CD4-positive, CD25-positive, alpha-beta regulatory T cell (primary cell): ENCODE results near the gene CDKL5. TPM values are rescaled to one million over a fixed set of nuclear protein-coding genes. Genes with fewer than 3 reads are reported as not detected.

Experiments
- ATAC-seq, 2 donors: fragments of 150-1000 bp; cut with Tn5 transposase; one replicate each; pipeline ENCODE4 v1.10.0; 2021; ENCODE audit warnings: low read depth in 2 of 2, moderate number of reproducible peaks in 2 of 2, moderate library complexity in 1 of 2
- DNase-seq, 3 donors: peaks; one replicate each; pipeline versions ENCODE4 v3.0.0 to v3.0.0-alpha.2; 2012 to 2022; ENCODE audit warnings: mixed read lengths in 1 of 3
- H3K27ac ChIP-seq: one replicate; pipeline ENCODE4 v1.7.0; 2013; ENCODE audit warnings: mild to moderate bottlenecking, low read length; ENCODE audit not compliant: insufficient read depth, poor library complexity, severe bottlenecking
- H3K27me3 ChIP-seq: one replicate; pipeline ENCODE4 v1.7.0; 2013; ENCODE audit warnings: low read length; ENCODE audit not compliant: control insufficient read depth, insufficient read depth
- H3K36me3 ChIP-seq: one replicate; pipeline ENCODE4 v1.7.0; 2013; ENCODE audit warnings: mild to moderate bottlenecking, low read length, moderate library complexity; ENCODE audit not compliant: control insufficient read depth, insufficient read depth
- H3K4me1 ChIP-seq: 2 replicates; pipeline ENCODE4 v1.7.0; 2013; ENCODE audit warnings: mild to moderate bottlenecking, low read length; ENCODE audit not compliant: insufficient read depth, control insufficient read depth, poor library complexity, severe bottlenecking
- H3K4me3 ChIP-seq: one replicate; pipeline ENCODE4 v1.7.0; 2013; ENCODE audit warnings: low read depth, mild to moderate bottlenecking, low read length, moderate library complexity
- H3K9me3 ChIP-seq, 2 experiments: 1 replicate in 1 of 2; 2 replicates in 1 of 2; pipeline ENCODE4 v1.7.0; 2013; ENCODE audit warnings: low read length in 2 of 2, mild to moderate bottlenecking in 1 of 2, moderate library complexity in 1 of 2; ENCODE audit not compliant: control insufficient read depth in 2 of 2
- H3K27ac Mint-ChIP-seq, 3 donors: one replicate each; pipeline ENCODE4 v1.8.0; 2020 to 2022; ENCODE audit warnings: mild to moderate bottlenecking in 3 of 3, mixed read lengths in 3 of 3, moderate library complexity in 2 of 3
- H3K27me3 Mint-ChIP-seq: one replicate; pipeline ENCODE4 v1.8.0; 2022; ENCODE audit warnings: mild to moderate bottlenecking, mixed read lengths
- H3K36me3 Mint-ChIP-seq: one replicate; pipeline ENCODE4 v1.8.0; 2020; ENCODE audit warnings: mixed read lengths
- H3K4me1 Mint-ChIP-seq, 4 donors: one replicate each; pipeline ENCODE4 v1.8.0; 2020 to 2022; ENCODE audit warnings: mixed read lengths in 4 of 4, mild to moderate bottlenecking in 1 of 4
- H3K4me3 Mint-ChIP-seq, 4 donors: one replicate each; pipeline ENCODE4 v1.8.0; 2020 to 2022; ENCODE audit warnings: mild to moderate bottlenecking in 4 of 4, mixed read lengths in 4 of 4, moderate library complexity in 3 of 4
- H3K9me3 Mint-ChIP-seq, 7 donors: one replicate each; pipeline ENCODE4 v1.8.0; 2020 to 2022; ENCODE audit warnings: mixed read lengths in 7 of 7, mild to moderate bottlenecking in 3 of 7, moderate library complexity in 2 of 7
- polyA plus RNA-seq, 4 donors: library from polyadenylated mRNA; unstranded; fragments of 300-500 nt; fragmentation: Illumina TruSeq; gene quantifications; one replicate each; pipeline ENCODE4 v1.2.3, GENCODE V29; 2021
- total RNA-seq: library from RNA; stranded (reverse); gene quantifications from one replicate; pipeline ENCODE4 v1.2.3, GENCODE V29; 2022

CDKL5 gene
- total and polyA plus RNA-seq, 5 donors from 2014 or later = 0.02 to 2.9 (median 1.3) TPM

DNA sequence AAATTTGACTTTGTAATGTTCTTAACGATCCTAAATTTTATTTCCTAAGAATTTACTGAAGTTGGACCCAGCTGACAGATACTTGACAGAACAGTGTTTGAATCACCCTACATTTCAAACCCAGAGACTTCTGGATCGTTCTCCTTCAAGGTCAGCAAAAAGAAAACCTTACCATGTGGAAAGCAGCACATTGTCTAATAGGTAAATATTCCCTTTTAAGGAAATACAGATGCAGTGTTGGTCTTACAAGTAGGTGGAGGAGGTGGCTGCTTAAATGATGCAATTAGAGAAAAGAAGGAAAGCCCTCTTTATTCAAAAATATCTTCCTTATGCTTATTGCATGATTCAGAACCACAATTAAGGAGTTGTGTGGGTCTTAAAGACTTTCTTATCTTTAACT lies 173.0 kb downstream of the CDKL5 start:
- no peak overlapping the region for H3K27ac Mint-ChIP-seq

GRCh38 chrX:18607966-18608365 lies 182.6 kb downstream of the CDKL5 start:
- no peak for DNase-seq
- no peaks in the 10 kb centered on the region for H3K9me3 Mint-ChIP-seq
- no peaks in the 10 kb centered on the region for H3K27me3 ChIP-seq

More for the DNA sequence above, 173.0 kb downstream of the CDKL5 start:
- H3K4me3 Mint-ChIP-seq = no peak overlapping the region
- H3K27me3 ChIP-seq = no peaks in the 10 kb centered on the region
- no peak overlapping the region for H3K27ac ChIP-seq
- peaks cover 0 to 2% (median 0%) of the 10 kb centered on the region in 7 donors for H3K9me3 Mint-ChIP-seq
- no peaks in the 10 kb centered on the region for H3K4me1 ChIP-seq
- H3K4me3 ChIP-seq = no peak overlapping the region
- ATAC-seq (no peak), DNase-seq (no peak)
- no peaks in the 10 kb centered on the region for H3K9me3 ChIP-seq
- no peaks in the 10 kb centered on the region for H3K4me1 Mint-ChIP-seq
- H3K36me3 Mint-ChIP-seq = peaks cover 6% of the 10 kb centered on the region
- H3K36me3 ChIP-seq = no peaks in the 10 kb centered on the region
- H3K27me3 Mint-ChIP-seq = no peaks in the 10 kb centered on the region

DNA sequence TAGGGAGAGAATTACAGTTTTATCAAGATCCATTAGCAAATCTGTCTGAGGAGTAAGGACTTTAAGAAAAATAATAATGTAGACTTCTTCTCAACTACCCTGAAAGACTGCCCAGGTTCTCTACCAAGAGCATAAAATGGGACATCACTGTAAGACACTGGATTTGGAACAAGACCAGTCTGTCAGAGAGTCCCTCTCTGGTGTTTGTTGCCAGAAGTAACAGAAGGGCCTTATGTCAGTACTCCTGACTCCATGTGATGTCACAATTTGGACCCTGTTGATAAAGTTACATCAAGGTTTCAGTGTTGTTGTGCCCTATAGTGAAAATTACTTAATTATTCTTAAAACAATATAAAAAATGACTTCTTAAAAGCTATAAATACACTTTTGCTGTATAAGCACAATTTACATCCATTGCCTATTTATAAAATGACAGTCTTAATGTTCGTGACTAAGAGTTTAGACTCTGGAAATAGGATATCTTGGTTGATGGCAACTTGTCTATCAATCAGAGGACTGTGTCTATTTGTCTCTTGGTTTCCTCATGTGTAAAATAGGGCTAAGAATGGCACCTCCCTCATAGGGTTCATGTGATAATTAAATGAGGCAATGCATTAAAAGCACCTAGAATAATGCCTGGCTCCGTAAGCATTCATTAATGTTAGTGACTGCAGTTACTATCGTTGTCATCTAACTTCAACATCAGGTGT lies 188.7 kb downstream of the CDKL5 start:
- H3K9me3 Mint-ChIP-seq = peaks cover 0 to 1% (median 0%) of the 10 kb centered on the region in 7 donors
- Histone ChIP-seq H3K27me3 (no peaks in the 10 kb centered on the region), H3K4me3 (no peak overlapping the region), H3K4me1 (no peaks in the 10 kb centered on the region), H3K36me3 (no peaks in the 10 kb centered on the region), H3K27ac (no peak overlapping the region), H3K9me3 (no peaks in the 10 kb centered on the region)
- H3K4me3 Mint-ChIP-seq = no peak overlapping the region
- H3K4me1 Mint-ChIP-seq = no peaks in the 10 kb centered on the region
- ATAC-seq (no peak), DNase-seq (no peak)
- peaks cover 8% of the 10 kb centered on the region for H3K36me3 Mint-ChIP-seq
- H3K27ac Mint-ChIP-seq = no peak overlapping the region
- H3K27me3 Mint-ChIP-seq = no peaks in the 10 kb centered on the region

More at GRCh38 chrX:18607966-18608365, 182.6 kb downstream of the CDKL5 start:
- Mint-ChIP-seq H3K4me3 (no peak overlapping the region), H3K27me3 (no peaks in the 10 kb centered on the region), H3K36me3 (peaks cover 20% of the 10 kb centered on the region), H3K27ac (no peak overlapping the region), H3K4me1 (no peaks in the 10 kb centered on the region)
- no peaks in the 10 kb centered on the region for H3K9me3 ChIP-seq
- no peaks in the 10 kb centered on the region for H3K4me1 ChIP-seq
- ATAC-seq = no peak
- no peak overlapping the region for H3K27ac ChIP-seq
- peaks cover 2% of the 10 kb centered on the region for H3K36me3 ChIP-seq
- H3K4me3 ChIP-seq = no peak overlapping the region

- Mint-ChIP-seq H3K27me3 (no peaks in the 10 kb centered on the region), H3K27ac (no peak overlapping the region), H3K4me3 (peak overlapping the region in 1 of 4 donors; percentile 27), H3K4me1 (no peaks in the 10 kb centered on the region), H3K36me3 (no peaks in the 10 kb centered on the region), H3K9me3 (peaks cover 0 to 1% (median 0%) of the 10 kb centered on the region in 7 donors)
- Histone ChIP-seq H3K27me3 (no peaks in the 10 kb centered on the region), H3K27ac (no peak overlapping the region), H3K4me3 (no peak overlapping the region), H3K9me3 (no peaks in the 10 kb centered on the region), H3K36me3 (no peaks in the 10 kb centered on the region), H3K4me1 (no peaks in the 10 kb centered on the region)
- no peak for ATAC-seq
- no peak for DNase-seq
Observed at GRCh38 chrX:18616688-18617406, 191.4 kb downstream of the CDKL5 start.

- peak overlapping the region in 1 of 3 donors; percentile 39 for H3K27ac Mint-ChIP-seq
- Histone ChIP-seq H3K9me3 (no peaks in the 10 kb centered on the region), H3K27ac (no peak overlapping the region), H3K4me1 (no peaks in the 10 kb centered on the region), H3K4me3 (no peak overlapping the region), H3K36me3 (no peaks in the 10 kb centered on the region), H3K27me3 (no peaks in the 10 kb centered on the region)
- DNase-seq (no peak), ATAC-seq (no peak)
- no peaks in the 10 kb centered on the region for H3K4me1 Mint-ChIP-seq
- H3K27me3 Mint-ChIP-seq = no peaks in the 10 kb centered on the region
- no peak overlapping the region for H3K4me3 Mint-ChIP-seq
- H3K9me3 Mint-ChIP-seq = peaks cover 0 to 1% (median 0%) of the 10 kb centered on the region in 7 donors
- no peaks in the 10 kb centered on the region for H3K36me3 Mint-ChIP-seq
Observed at GRCh38 chrX:18617407-18617750, 192.0 kb downstream of the CDKL5 start.

DNA sequence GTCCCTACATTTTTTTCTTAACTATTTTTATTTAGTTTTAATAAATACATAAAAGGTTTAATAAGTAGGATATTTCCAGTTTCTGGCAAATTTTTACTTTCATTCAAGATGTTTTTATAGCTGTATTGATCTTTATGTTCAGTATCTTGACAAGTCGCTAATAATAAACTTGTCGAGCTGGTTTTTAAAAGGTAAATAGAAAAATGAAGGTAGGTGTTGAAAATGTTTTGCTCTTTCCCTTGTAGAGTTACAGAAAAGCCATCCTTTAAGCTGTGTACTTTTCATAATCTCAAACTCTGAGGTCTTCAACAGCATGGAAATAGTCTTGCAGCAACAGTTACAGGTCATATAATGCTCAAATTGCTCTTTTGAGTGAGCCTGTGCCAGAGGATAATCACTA lies 193.9 kb downstream of the CDKL5 start:
- Histone ChIP-seq H3K27ac (no peak overlapping the region), H3K4me3 (no peak overlapping the region), H3K4me1 (no peaks in the 10 kb centered on the region), H3K27me3 (no peaks in the 10 kb centered on the region), H3K9me3 (no peaks in the 10 kb centered on the region), H3K36me3 (no peaks in the 10 kb centered on the region)
- Mint-ChIP-seq H3K36me3 (no peaks in the 10 kb centered on the region), H3K4me1 (no peaks in the 10 kb centered on the region), H3K9me3 (peaks cover 0 to 1% (median 0%) of the 10 kb centered on the region in 7 donors), H3K27ac (no peak overlapping the region), H3K27me3 (no peaks in the 10 kb centered on the region), H3K4me3 (no peak overlapping the region)
- no peak for ATAC-seq
- DNase-seq = no peak

- H3K36me3 Mint-ChIP-seq = no peaks in the 10 kb centered on the region
Observed at GRCh38 chrX:18620349-18620748, 194.9 kb downstream of the CDKL5 start.

GRCh38 chrX:18624599-18624998 lies 199.2 kb downstream of the CDKL5 start:
- Mint-ChIP-seq H3K4me1 (no peaks in the 10 kb centered on the region), H3K27ac (no peak overlapping the region), H3K4me3 (no peak overlapping the region), H3K27me3 (no peaks in the 10 kb centered on the region), H3K9me3 (peaks cover 0 to 4% (median 0%) of the 10 kb centered on the region in 7 donors), H3K36me3 (no peaks in the 10 kb centered on the region)
- ATAC-seq (no peak), DNase-seq (no peak)
- Histone ChIP-seq H3K27me3 (no peaks in the 10 kb centered on the region), H3K9me3 (no peaks in the 10 kb centered on the region), H3K27ac (no peak overlapping the region), H3K36me3 (no peaks in the 10 kb centered on the region), H3K4me3 (no peak overlapping the region), H3K4me1 (no peaks in the 10 kb centered on the region)

More at GRCh38 chrX:18620349-18620748, 194.9 kb downstream of the CDKL5 start:
- ATAC-seq = no peak
- no peaks in the 10 kb centered on the region for H3K4me1 ChIP-seq
- H3K36me3 ChIP-seq = no peaks in the 10 kb centered on the region
- H3K27me3 Mint-ChIP-seq = no peaks in the 10 kb centered on the region
- H3K4me3 ChIP-seq = no peak overlapping the region
- H3K27ac Mint-ChIP-seq = no peak overlapping the region
- H3K9me3 ChIP-seq = no peaks in the 10 kb centered on the region
- peaks cover 0 to 1% (median 0%) of the 10 kb centered on the region in 7 donors for H3K9me3 Mint-ChIP-seq
- DNase-seq = no peak
- H3K4me3 Mint-ChIP-seq = no peak overlapping the region
- no peaks in the 10 kb centered on the region for H3K4me1 Mint-ChIP-seq
- H3K27me3 ChIP-seq = no peaks in the 10 kb centered on the region
- H3K27ac ChIP-seq = no peak overlapping the region
